A172 (cell line): ENCODE measurements around the gene CHTF18. TPM values are rescaled to one million over a fixed set of nuclear protein-coding genes. Genes with fewer than 3 reads are reported as not detected.
A peak's percentile ranks its signal among the peaks of the same experiment; 100 is the strongest.
"Not testable (repeated sequence)": the region's sequence is repeated elsewhere in the genome, so short reads cannot be mapped to it uniquely, and the experiment has no call there.

Source experiments
- DNase-seq: peaks from one replicate; pipeline ENCODE4 v3.0.0-alpha.2; 2015; ENCODE audit warnings: low spot score
- total RNA-seq: library from RNA; depleted of rRNA; stranded (reverse); fragments of >200 nt; shearing (Covaris generic); gene quantifications from 2 replicates; pipeline ENCODE4 v1.2.3, GENCODE V29; 2014

Gene CHTF18
- total RNA-seq, 1 experiment from 2014 or later = 36.9 TPM

- DNase-seq = not testable (repeated sequence)
Observed at GRCh38 chr16:776298-776697, 12.1 kb upstream of the CHTF18 start.

GRCh38 chr16:776824-777223 lies 11.6 kb upstream of the CHTF18 start:
- no peak for DNase-seq

GRCh38 chr16:777826-778225 lies 10.6 kb upstream of the CHTF18 start:
- DNase-seq = peak; percentile 49

DNA sequence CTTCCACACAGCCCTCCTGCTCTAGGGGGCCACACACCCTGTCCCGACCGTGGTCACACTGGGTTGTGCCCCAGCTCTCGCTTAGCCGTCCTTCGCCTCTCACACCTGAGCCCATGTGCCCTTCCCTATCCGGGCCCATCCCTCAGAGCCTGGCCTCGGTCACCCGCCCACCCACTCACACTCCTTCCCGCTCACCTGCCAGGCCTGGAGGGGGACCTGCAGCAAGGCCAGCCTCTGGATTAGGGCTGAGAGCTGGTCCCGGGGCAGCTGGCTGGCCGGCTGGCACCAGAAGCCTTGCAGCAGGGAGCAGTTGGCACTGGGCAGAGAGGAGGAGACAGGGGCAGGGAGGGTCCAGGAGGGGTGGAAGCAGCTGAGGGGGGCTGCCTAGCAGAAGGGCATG lies 10.0 kb upstream of the CHTF18 start:
- DNase-seq = no peak

- no peak for DNase-seq
Observed at GRCh38 chr16:778909-779527, 9.4 kb upstream of the CHTF18 start.

DNA sequence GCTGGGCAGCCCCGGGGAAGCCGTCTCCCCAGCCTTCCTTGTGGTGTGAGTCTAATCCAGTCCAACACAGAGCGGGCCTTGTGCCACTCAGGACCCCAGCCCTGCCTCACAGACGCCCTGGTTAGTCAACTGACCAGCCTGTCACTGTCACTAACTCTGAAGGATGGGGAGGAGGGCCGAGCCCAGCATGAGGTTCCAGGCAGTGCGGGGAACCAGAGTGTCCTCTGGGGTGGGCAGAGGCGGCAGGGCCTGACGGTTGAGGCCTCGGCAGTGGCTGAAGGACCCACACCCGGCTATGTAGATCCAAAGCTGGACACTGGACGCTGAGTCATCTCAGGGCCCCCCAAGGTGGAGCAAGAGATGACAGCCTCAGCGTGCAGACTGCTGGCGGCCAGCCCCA lies 8.9 kb upstream of the CHTF18 start:
- DNase-seq = no peak

GRCh38 chr16:780296-780695 lies 8.1 kb upstream of the CHTF18 start:
- no peak for DNase-seq

DNA sequence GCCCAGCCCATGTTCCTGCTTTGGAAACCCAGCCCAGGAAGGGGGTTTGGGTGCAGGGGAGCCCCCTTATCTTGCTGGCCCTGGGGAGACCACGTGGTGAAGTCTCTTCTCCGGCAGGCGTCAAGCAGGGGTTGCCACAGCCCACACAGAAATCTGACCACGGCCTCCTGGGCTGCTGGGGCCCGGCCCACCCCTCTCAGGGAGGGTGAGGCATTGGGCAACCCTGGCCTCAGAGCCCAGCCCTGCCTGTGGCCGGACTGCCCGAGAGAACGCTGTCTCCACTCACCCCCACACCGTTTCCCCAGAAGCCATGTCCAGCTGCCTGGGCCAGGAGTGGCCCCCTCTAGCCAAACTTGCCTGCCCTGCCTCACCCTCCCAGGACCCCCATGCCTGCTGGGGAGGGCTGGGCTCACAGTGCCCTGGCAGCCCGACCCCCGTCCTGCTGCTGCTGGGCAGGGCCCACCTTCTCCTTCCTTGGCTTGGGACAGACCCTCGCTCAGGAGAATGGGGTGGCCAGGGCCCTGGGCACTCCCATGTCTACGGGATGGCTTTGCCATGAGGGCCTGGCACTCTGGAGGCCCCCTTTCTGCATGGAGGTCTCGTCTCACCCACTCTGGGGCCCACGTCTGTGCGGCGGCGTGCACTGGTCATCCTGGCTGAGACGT lies 6.9 kb upstream of the CHTF18 start:
- DNase-seq = no peak

GRCh38 chr16:782258-782657 lies 6.2 kb upstream of the CHTF18 start:
- no peak for DNase-seq

DNA sequence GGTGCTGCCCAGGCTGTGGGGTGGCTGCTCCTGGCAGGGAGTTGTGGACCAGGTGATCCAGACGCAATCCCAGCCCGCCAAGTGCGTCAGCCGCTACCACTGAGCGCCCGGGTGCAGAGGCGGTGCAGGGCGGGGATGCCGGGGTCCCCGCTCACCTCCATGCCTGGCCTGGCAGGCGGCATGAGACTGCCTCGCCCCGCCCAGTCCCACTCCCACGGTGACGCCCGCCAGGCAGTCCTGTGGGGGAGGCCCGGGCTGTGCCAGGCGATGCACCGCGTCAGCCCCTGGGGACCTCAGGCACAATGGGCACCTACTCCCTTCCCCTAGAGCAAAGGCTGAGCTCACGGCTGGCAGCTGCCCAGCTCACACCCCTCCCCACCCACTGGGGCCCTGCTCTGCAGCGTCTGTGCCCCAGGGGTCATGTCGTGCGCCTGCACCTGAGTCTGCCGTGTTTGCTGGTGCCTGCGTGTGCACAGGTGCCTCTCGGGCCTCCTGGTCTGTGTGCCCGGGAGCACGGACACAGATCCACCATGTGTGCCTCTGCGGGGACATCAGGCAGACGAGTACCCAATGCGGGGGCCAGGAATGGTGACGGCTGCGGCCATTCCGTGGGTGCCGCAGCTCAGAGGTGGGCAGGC lies 5.5 kb upstream of the CHTF18 start:
- DNase-seq = no peak

DNA sequence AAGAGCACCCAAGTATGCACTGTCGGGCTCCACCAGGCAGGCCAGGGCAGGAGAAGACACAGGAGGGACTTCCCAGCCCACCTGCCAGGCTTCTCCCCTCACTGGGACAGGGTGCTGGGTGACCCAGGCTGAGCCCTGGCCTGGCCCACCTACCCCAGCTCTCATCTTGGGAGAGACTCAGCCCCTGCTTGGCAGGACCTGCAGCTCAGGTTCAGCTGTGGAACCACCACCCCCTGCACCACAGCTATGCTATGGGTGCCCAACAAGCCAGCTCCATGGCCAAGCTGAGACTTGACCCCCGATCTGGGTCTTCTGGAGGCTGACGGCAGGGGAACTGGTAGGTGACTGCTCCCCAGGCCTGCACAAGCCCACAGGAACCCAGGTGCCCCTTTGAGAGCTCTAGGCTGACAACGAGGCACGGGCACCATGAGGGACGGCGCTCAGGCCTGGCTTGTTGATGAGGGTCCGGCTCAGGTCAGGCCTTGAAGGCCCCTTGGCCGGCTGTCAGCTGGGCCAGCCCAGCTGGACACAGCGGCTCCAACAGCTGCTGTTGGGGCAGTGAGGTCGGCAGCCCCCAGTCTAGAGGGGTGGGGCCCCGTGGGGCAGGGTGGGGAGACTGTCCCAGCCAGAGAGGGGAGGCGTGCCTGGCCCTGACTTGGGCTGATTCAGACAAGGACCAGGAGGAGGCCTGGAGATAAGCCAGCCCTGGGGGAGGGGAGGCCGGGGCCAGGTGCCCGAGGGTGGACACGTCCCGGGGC lies 4.8 kb upstream of the CHTF18 start:
- DNase-seq = no peak

DNA sequence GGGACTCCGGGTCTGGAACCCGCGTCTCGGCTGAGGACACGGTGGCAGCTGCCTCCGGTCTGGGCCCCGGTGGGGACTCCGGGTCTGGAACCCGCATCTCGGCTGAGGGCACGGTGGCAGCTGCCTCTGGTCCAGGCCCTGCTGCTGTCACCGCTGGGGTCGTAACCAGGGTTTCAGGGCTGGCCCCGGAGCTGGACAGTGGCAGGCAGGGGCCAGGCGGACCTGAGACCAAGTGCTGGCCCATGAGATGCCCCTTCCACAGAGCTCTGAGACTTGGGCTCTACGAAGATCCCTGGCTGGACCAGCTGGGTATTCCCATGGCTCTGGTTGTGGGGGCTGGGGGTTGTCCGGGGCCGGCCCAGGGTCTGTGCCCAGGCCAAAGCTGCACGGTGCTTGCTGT lies 4.0 kb upstream of the CHTF18 start:
- DNase-seq = no peak

DNA sequence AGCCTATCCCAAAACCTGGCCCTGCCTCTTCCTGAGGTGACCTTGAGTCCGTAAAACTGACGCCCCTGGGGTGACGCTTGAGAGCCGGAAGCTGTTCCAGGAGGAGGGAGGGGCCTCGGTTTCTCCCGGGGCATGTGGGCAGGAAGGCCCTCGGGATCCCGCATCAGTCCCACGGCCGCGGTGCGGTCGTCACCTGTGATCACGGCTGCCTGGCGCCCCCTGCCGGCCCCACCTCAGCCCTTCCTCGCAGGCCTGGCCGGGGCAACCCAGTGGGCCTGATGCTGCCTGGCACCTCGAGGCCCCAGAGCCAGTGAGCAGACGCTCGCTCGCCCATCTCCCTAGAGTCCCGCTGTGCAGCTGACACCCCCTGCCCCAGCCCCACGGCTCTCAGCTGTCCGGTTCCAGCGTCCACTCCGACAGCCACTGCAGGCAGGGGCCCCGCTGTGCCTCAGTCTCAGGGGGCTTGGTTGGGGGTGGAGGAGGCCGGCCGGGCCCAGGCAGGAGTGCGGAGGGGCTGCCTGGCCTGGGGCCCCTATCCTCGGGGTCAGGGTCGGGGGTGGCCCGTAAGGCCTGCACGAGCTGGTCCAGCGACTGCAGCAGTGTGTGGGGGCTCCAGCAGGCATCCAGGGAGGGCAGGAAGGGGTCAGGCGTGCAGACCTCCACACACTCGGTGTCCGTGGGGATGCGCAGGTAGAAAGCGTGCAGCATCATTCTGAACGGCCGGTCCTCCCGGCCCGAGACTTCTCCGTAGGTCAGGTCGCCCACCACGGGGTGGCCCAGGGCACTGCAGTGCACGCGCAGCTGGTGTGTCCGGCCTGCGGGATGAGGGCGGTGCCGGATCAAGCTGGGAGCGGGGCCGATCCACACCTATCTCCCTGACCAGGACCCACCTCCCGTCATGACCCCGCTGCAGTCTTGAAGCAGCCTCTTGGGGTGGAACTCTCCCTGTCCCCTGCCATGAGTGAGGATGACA lies 2.6 kb upstream of the CHTF18 start:
- no peak for DNase-seq

DNA sequence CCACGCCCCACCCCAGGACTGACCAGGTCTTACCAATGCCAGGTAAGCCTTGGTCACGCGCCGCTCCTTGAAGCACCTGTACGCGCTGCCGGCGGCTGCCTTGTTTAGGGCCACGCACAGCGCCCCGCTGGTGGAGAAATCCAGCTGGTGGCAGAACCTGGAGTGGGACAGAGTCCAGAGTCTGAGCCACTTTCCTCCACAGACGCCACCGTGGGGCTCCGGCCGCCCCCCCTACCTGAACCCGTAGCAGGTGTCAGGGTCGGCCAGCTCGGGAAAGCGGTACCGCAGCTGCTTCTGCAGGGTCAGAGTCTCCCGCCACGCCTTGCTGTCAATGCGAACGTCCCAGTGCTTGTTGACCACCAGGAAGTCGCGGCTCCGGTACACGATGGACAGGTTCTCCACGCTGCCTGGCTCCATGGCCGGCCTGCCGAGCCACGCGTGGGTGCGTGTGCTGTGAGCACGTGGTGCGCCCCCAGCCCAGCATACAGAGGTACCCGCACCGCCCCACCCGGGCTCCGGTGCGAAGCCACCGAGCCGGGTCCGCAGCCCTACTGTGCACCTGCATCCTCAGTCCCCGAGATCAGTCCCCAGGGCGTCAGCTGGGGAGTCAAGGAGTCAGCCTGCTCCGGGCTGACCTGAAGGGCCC lies 976 bp upstream of the CHTF18 start:
- no peak for DNase-seq

DNA sequence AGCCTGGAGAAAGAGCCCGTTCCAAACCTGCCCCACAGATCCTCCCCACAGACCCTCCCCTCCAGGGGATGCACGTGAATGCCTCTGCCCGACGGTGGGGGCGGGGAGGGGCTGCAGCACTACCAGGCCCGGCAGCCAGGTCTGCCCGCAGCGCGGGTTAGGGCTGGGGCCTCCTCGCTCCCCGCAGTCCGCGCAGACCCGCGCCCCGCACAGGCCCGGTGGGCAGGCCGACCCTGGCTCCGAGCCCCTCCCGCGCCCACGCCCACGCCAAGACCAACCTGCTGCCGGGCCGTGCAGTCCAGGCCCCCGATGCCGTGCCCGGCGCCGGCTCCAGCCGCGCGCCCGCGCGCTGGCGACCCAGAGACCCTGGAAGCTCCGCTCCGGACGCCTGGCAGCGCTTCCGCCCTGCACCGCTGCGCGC lies 432 bp upstream of the CHTF18 start, which contains the start of gene RPUSD1:
Gene RPUSD1, minus strand, starts transcription at position 404 of the 421 bp plus-strand sequence. CDS start 644 bp downstream, outside the sequence.
- DNase-seq = no peak

- no peak for DNase-seq
Observed at GRCh38 chr16:789191-789850, 901 bp downstream of the CHTF18 start.

DNA sequence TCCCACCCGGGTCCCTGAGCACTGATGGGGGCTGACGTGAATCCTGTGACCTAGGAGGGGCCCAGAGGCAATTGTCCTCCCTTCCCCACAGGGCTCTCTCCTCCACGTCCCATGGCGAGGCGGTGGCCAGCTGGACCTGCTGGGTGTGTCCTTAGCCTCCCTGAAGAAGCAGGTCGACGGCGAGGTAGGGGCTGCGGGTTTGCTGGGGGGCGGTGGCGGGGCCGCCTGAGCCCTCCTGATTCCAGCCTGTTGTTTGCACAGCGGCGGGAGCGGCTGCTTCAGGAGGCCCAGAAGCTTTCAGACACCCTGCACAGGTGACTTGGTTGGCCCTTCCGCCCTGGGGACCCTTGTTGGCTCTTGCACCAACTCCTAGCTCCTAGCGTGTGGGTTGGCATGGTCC lies 1.7 kb downstream of the CHTF18 start:
- no peak for DNase-seq

DNA sequence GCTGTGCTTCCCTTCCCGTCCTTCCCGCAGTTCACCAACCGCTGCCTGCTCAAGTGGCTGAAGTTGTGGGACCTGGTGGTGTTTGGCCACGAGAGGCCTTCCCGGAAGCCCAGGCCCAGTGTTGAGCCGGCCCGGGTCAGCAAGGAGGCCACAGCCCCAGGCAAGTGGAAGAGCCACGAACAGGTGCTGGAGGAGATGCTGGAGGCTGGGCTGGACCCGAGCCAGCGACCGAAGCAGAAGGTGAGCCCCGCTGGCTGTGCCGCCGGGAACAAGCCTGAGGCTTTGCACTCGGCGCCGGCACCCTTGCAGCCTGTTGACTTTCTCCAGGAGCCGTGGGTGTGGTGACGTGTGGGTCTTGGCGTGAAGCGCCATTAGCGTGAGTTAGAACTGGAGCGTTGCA lies 2.7 kb downstream of the CHTF18 start:
- DNase-seq = no peak

GRCh38 chr16:792221-792995 lies 4.0 kb downstream of the CHTF18 start:
- no peak for DNase-seq
